Renal cortical epithelial cell (primary cell): ENCODE measurements around the gene FRYL. TPM values are rescaled to one million over a fixed set of nuclear protein-coding genes. Genes with fewer than 3 reads are reported as not detected.
"Not testable (repeated sequence)": the region's sequence is repeated elsewhere in the genome, so short reads cannot be mapped to it uniquely, and the experiment has no call there.

Experiments used
- DNase-seq: peaks from one replicate; pipeline ENCODE4 v3.0.0-alpha.2; 2011; ENCODE audit warnings: low read depth
- total RNA-seq: library from RNA; depleted of rRNA; stranded (reverse); fragments of >200 nt; gene quantifications from 2 replicates; pipeline ENCODE4 v1.2.3, GENCODE V29; 2014

Gene FRYL
- total RNA-seq, 1 donor from 2014 or later = 115 TPM

GRCh38 chr4:48786549-48786948, 6.5 kb upstream of the FRYL start:
- no peak for DNase-seq

GRCh38 chr4:48785302-48785701, 5.2 kb upstream of the FRYL start:
- DNase-seq = no peak

DNA sequence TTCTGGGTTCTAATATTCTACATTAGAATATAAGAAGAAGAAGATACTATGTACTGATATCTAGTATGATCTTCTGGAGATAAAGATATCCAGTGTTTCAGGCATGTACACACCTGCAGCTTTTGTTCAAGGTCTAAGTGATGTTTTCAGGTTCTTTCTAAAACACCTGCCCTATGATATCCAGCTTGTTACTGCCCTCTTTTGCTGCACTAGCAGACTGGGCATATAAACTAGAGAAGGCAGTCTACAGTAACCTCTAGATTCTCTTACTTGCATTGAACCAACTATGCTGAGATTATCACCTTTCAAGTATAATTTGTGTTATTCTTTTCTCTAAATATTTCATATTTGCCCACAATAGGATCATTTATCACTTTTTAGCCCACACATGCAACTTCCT, 1.9 kb upstream of the FRYL start:
- DNase-seq = no peak

DNA sequence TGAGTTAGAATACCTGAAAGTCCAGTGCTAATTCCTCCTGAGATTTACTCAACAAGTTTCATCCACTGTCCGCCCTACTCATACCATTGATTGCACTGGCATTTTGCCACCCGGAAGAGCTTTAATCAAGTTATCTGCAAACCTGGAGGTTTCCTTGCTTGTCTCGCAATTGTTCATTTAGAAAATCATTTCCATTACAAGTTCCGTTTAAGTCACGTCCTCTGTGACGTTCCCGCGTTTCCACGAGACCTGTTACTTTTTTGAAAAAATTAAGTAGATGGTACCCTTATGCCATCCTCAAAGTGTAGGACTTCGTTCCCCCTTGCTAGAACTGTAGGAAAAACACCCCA, 761 bp upstream of the FRYL start:
- peak; percentile 62 for DNase-seq

DNA sequence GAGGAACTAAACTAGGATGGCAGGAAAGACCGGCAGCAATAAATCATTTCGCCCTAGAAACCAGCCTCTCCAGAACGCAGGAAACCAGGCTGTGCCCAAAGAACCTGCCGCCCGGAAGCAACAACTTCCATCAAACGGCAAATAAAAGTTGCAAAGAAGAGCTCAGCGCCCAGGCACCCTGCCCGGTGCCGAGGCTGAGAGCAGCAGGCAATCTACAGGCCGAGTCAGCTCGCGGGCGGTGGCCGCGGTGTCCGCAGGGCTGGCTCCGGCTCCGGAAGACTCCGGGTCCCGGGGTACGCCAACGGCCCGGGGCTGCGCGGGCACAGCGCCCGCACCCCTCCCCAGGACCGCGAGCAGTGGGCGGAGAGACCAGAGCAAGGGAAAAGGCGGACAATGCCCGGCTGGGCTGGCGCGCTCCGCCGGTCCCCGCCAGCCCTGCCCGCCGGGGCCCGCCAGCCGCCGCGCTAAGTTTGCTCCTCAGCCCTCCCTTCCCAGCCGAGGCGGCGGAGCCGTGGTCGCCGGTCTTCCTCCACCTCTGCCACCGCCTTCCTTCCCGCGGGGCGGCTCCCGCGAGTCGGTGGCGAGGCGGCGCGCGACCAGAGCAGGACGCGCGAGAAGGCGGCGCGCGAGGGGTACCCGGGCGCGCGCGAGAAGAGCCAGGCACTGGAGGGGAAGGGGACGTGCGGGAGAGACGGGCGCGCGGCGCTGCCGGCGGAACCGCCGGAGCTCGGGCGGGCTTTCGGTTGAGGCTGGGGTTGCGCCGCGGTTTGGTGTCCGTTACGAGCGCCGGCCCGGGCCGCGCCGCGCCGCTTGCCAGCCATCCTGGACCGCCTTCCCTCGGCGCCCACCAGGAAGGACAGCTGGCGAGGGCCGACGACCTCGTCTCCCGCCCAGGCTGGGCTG, 733 bp downstream of the FRYL start:
- DNase-seq = no peak

DNA sequence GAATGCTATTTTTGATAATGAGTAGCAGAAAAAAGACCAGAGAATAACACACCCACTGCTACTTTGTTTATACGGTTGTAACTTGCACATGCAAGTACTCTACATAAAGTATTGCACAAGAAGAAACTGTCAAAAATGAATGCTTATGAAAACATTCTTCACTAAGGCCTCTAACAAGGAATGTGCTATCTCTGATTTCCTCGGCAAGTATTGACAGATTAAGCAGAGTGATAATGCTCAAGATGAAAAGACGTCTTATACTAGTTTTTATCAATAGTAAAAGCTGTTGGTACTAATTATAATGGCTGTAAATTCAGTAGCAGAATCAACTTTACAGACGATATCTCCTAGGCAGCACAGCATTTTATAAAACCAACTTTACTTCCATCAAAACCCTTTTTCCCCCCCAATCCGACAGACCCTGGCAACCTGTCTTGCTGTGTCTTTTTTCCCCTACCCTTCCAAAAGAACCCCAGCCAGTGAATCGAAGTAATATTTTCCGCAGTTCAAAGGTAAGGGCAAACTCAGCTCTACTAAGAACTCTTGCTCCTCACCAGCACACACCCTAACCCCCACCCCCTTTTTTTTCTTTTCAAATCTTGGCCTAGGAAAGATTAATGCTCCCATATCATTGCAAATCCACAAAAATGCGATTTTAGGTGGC, 1.5 kb downstream of the FRYL start:
- peak; percentile 53 for DNase-seq

DNA sequence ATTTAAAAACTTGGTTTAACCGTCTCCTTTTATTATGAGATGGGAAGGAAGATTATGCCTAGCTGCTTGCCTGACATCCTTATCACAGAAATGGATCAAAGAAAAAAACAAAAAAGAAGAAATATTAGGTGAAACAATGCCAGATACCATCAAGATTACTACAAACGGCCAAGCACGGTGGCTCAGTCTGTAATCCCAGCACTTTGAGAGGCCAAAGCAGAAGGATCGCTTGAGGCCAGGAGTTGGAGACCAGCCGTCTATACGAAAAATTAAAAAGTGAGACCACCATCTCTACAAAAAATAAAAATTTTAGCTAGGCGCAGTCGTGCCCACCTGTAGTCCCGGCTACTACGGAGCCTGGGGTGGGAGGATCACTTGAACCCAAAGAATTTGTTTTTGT, 2.3 kb downstream of the FRYL start:
- no peak for DNase-seq

DNA sequence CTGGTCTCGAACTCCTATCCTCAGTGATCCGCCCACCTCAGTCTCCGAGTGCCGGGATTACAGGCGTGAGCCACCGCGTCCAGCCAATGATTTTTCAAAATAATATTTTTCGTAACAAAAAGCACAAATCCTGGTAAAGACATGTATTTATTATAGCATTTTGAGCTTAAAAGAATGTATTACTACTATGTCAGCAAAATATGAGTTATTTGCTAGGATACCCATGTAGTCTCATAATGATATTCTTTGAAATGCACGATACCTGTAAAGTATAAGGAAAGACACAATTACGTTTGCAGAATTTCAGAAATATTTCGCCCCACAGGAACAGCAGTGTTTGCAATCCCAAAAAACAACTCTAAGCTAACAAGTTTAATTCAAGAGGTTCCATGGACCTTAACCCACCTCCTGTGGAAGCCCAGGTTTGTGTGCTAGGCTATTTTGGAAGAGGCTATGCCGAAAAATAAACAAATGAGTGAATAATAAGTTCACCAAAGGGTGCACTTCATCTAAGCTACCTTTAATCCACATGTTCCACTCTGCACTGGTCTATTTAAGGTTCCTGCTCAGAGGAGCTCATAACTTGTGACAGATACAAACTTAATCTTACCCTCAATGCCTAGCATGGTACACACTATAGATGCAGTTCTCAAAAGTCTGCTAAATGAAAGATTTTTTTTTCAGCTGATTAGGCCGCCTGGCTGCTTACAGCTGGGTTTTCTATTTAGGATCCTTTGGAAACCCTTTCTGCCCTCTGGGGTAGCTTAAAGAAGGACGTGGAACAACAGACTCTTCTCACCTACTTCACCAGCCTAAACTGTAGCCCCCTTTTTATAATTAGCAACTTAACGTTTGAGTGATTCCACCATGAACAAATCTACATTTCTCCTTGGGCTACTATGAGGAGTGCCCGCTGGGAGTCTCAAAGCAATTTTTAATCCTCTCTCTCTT, 5.0 kb downstream of the FRYL start:
- DNase-seq = no peak

DNA sequence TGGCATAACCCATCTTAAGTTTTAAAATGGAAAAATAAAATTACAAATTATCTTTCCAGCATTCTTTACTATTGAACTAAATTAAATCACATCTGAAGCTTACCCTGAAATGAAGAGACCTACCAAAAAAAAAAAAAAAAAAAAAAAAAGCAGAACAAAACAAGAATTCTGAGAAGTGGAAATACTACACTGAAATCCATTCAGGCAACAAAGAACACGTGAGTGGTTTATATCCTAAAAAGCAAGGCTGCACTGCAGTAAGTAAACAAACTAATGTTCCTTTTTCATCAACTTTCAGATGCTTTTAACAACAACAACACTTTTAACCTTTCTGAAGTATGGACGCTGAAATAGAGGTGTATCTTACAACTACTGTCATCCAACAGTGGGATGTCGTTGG, 7.5 kb downstream of the FRYL start:
- no peak for DNase-seq

DNA sequence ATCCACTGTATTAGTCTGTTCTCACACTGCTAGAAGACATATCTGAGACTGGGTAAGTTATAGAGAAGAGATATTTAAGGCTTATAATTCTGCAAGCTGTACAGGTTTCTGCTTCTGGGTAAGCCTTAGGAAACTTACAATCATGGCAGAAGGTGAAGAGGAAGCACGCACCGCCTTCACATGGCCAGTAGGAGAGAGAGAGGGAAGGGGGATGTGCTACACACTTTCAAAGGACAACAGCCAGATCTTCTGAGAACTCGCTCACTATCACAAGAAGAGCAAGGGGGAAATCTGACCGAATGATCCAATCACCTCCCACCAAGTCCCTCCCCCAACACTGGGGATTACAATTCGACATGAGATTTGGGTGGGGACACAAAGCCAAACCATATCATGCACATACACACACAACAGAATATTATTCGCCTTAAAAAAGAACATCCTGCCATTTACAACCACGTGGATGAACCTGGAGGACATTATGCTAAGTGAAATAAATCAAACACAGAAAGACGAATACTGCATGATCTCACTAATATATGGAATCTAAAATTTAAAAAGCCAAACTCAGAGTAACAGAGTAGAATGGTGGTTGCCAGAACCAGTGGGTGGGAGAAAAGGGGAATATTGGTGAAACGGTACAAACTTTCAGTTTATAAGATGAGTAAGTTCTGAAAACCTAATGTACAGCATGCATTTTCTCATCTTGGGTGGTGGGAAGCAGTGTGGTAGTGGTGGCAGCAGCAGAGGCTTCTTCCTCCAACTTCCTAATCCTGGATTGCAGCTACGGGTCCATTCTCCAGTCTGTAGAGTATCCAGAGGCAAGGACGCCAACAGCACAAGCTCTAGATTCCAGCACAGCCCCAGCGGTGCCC, 12.8 kb downstream of the FRYL start:
- DNase-seq = no peak

- DNase-seq = no peak
These were observed 13.8 kb downstream of the FRYL start for GRCh38 chr4:48766131-48766792.

DNA sequence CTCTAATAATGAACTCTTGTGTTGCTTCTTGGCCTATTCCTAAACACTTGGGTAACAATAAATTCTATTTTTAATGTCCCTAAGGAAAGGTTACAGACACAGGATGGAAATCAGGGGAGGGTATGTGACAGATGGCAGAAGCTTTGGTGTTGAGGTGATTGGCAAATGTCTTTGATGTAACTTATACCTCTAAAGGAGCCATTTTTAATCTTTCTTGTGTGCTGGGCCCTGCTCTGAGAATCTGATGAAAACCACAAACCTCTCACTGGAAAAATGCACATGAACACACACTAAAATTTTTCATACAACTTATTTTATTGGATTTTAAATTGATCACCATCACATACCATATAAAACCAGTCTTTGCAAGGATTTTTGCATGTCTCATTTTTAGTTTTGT, 17.7 kb downstream of the FRYL start:
- no peak for DNase-seq

DNA sequence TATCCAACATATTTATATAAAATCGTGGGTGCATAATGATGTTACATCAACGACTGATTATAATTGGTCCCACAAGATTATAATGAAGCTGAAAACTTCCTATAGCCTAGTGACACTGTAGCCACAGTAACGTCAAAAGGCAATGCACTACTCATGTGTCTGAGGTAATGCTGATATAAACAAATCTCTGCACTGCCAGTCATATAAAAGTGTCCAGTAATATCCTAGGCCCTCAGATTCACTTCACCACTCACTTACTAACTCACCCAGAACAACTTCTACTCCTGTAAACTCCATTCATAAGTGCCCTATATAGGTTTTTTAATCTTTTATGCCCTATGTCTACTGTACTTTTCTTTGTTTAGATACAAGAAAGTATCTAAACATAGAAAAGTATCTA, 18.8 kb downstream of the FRYL start:
- DNase-seq = no peak

DNA sequence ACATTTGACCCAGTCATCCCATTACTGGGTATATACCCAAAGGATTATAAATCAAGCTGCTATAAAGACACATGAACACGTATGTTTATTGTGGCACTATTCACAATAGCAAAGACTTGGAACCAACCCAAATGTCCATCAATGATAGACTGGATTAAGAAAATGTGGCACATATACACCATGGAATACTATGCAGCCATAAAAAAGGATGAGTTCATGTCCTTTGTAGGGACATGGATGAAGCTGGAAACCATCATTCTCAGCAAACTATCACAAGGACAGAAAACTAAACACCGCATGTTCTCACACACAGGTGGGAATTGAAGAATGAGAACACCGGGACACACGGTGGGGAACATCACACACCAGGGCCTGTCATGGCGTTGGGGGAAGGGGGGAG, 21.4 kb downstream of the FRYL start:
- not testable (repeated sequence) for DNase-seq

GRCh38 chr4:48756689-48757220, 23.3 kb downstream of the FRYL start:
- peak; percentile 38 for DNase-seq

- peak; percentile 52 for DNase-seq
These were observed 24.8 kb downstream of the FRYL start for GRCh38 chr4:48755281-48755680.

GRCh38 chr4:48753159-48753558, 26.9 kb downstream of the FRYL start:
- DNase-seq = no peak

- no peak for DNase-seq
These were observed 27.4 kb downstream of the FRYL start for GRCh38 chr4:48752726-48753125.

- no peak for DNase-seq
These were observed 27.8 kb downstream of the FRYL start for GRCh38 chr4:48752246-48752645.

DNA sequence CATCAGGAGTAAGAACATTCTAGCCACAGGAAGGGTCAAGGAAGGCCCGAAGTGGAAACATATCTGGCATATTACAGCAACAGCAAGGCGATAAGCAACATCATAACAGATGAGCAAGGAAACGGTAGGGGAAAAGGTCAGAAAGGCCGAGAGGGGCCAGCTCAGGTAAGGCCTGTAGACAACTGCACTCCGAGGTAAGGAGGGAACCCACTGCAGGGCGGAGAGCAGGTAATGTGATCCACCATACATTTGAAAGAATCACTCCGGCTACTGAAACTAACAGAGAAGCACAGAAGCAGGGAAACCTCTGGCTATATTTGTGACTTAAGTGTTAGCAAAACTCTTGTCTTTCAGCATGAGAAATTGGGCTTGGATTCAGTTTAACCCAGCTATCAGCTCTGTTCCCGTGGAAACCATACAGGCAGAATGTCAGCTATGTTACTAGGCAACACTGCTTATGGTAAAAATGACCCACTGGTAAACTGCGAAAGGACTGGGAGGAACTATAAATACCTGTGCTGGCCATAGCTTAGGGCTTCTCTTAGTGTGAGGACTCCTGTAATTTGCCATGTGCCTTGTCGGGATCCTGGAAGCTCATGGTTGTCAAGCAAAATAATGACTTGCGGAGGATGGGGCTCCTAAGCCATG, 31.0 kb downstream of the FRYL start:
- DNase-seq = no peak
